OCI-LY1 (cell line): ENCODE results near the gene CD46.

Source experiments
- H2AFZ ChIP-seq: fragments of 200-600 bp; sonication (generic), shearing (Covaris generic); 2 replicates; pipeline ENCODE4 v1.6.0; 2014; ENCODE audit warnings: antibody characterized with exemption, mild to moderate bottlenecking, low read length
- H3F3A ChIP-seq: fragments of 200-600 bp; sonication (generic), shearing (Covaris generic); 2 replicates; pipeline ENCODE4 v1.6.0; 2014; ENCODE audit warnings: mild to moderate bottlenecking, antibody characterized with exemption, low read length, moderate library complexity; ENCODE audit not compliant: insufficient read depth
- H3K27ac ChIP-seq: fragments of 200-600 bp; sonication (generic); 2 replicates; pipeline ENCODE4 v1.5.1; 2014; ENCODE audit warnings: low read length, mixed run types, mild to moderate bottlenecking, low read depth; ENCODE audit not compliant: poor library complexity, severe bottlenecking
- H3K27me3 ChIP-seq: fragments of 200-600 bp; sonication (generic); 2 replicates; pipeline ENCODE4 v1.6.0; 2014; ENCODE audit warnings: antibody characterized with exemption, mild to moderate bottlenecking, low read length, moderate library complexity; ENCODE audit not compliant: insufficient read depth
- H3K36me3 ChIP-seq: fragments of 200-600 bp; sonication (generic); 2 replicates; pipeline ENCODE4 v1.6.1; 2014; ENCODE audit warnings: mild to moderate bottlenecking, antibody characterized with exemption, low read length, moderate library complexity, mixed read lengths; ENCODE audit not compliant: insufficient read depth
- H3K4me1 ChIP-seq: fragments of 200-600 bp; sonication (generic); 2 replicates; pipeline ENCODE4 v1.5.1; 2014; ENCODE audit warnings: mild to moderate bottlenecking, low read length, moderate library complexity; ENCODE audit not compliant: insufficient read depth, severe bottlenecking
- H3K4me2 ChIP-seq: fragments of 200-600 bp; sonication (generic), shearing (Covaris generic); 2 replicates; pipeline ENCODE4 v1.6.1; 2014; ENCODE audit warnings: low read length
- H3K4me3 ChIP-seq: fragments of 200-600 bp; sonication (generic); 2 replicates; pipeline ENCODE4 v1.5.1; 2014; ENCODE audit warnings: low read length, low read depth, mild to moderate bottlenecking, mixed read lengths; ENCODE audit not compliant: poor library complexity, severe bottlenecking
- H3K79me2 ChIP-seq: fragments of 200-600 bp; shearing (Covaris generic); 2 replicates; pipeline ENCODE4 v1.6.1; 2016; ENCODE audit warnings: mixed run types, low read length, mixed read lengths; ENCODE audit not compliant: insufficient read depth
- H3K9ac ChIP-seq: fragments of 200-600 bp; sonication (generic), shearing (Covaris generic); 2 replicates; pipeline ENCODE4 v1.6.1; 2014; ENCODE audit warnings: mild to moderate bottlenecking, low read length, mixed read lengths
- H3K9me2 ChIP-seq: fragments of 200-600 bp; sonication (generic), shearing (Covaris generic); 2 replicates; pipeline ENCODE4 v1.6.1; 2014; ENCODE audit warnings: low read depth, mild to moderate bottlenecking, low read length, mixed read lengths
- H3K9me3 ChIP-seq: fragments of 200-600 bp; shearing (Covaris generic); 2 replicates; pipeline ENCODE4 v1.6.1; 2014; ENCODE audit warnings: low read length, mixed read lengths
- H4K20me1 ChIP-seq: fragments of 200-600 bp; sonication (generic), shearing (Covaris generic); 2 replicates; pipeline ENCODE4 v1.6.0; 2016; ENCODE audit warnings: mild to moderate bottlenecking, low read length; ENCODE audit not compliant: insufficient read depth
- CTCF ChIP-seq: fragments of 200-600 bp; sonication (generic), shearing (Covaris generic); IDR thresholded peaks from 2 replicates; pipeline ENCODE4 v1.5.1; 2017; ENCODE audit warnings: mild to moderate bottlenecking, antibody characterized with exemption, low read length, moderate library complexity, mixed read lengths
- EZH2 ChIP-seq: fragments of 200-600 bp; sonication (generic), shearing (Covaris generic); IDR thresholded peaks from 2 replicates; pipeline ENCODE4 v1.8.0; 2017; ENCODE audit warnings: borderline replicate concordance, mixed run types, mild to moderate bottlenecking, antibody characterized with exemption, low read length, moderate library complexity, mixed read lengths

Gene CD46

GRCh38 chr1:207793327-207793726 is 41.5 kb downstream of the CD46 start:
- Histone ChIP-seq H3K9me2 (no peaks in the 10 kb centered on the region), H2AFZ (no peak overlapping the region), H3K79me2 (no peaks in the 10 kb centered on the region), H3K9me3 (no peaks in the 10 kb centered on the region), H4K20me1 (no peaks in the 10 kb centered on the region), H3F3A (0 out of 2 replicates have a peak, but pooled peaks cover 5% of the 10 kb centered on the region), H3K4me2 (no peak overlapping the region), H3K4me3 (no peak overlapping the region), H3K9ac (no peak overlapping the region), H3K27me3 (no peaks in the 10 kb centered on the region), H3K4me1 (no peaks in the 10 kb centered on the region), H3K27ac (no peak overlapping the region), H3K36me3 (peaks cover 24% of the 10 kb centered on the region; the same call in 1 of the 2 replicates)
- TF ChIP-seq EZH2 (no peak), CTCF (no peak)

- no peaks in the 10 kb centered on the region for H3K79me2 ChIP-seq
- H2AFZ ChIP-seq, result no peak overlapping the region
- TF ChIP-seq EZH2, result no peak
- no peak for TF ChIP-seq CTCF
- H3K9me2 ChIP-seq, result no peaks in the 10 kb centered on the region
- peaks cover 24% of the 10 kb centered on the region; the same call in 1 of the 2 replicates for H3K36me3 ChIP-seq
- peaks cover 5% of the 10 kb centered on the region; the same call in 1 of the 2 replicates for H3F3A ChIP-seq
- H3K9ac ChIP-seq, result no peak overlapping the region
- H4K20me1 ChIP-seq, result no peaks in the 10 kb centered on the region
- no peak overlapping the region for H3K4me2 ChIP-seq
- no peak overlapping the region for H3K4me3 ChIP-seq
- peaks cover 11% of the 10 kb centered on the region for H3K4me1 ChIP-seq
- no peaks in the 10 kb centered on the region for H3K27me3 ChIP-seq
- H3K9me3 ChIP-seq, result no peaks in the 10 kb centered on the region
- H3K27ac ChIP-seq, result no peak overlapping the region
These were observed 43.0 kb downstream of the CD46 start for GRCh38 chr1:207794861-207795260.

GRCh38 chr1:207797229-207797973 is 45.5 kb downstream of the CD46 start:
- Histone ChIP-seq H3K27me3 (no peaks in the 10 kb centered on the region), H3K27ac (no peak overlapping the region), H3K9me2 (no peaks in the 10 kb centered on the region), H3K36me3 (peaks cover 43% of the 10 kb centered on the region), H3K4me3 (no peak overlapping the region), H3K79me2 (no peaks in the 10 kb centered on the region), H3K4me2 (no peak overlapping the region), H3K9me3 (no peaks in the 10 kb centered on the region), H3K4me1 (peaks cover 18% of the 10 kb centered on the region), H2AFZ (no peak overlapping the region), H3F3A (peaks cover 5% of the 10 kb centered on the region; the same call in 1 of the 2 replicates), H4K20me1 (no peaks in the 10 kb centered on the region), H3K9ac (no peak overlapping the region)
- TF ChIP-seq CTCF (peak; percentile 81), EZH2 (no peak)
